ENCODE measurements around the gene FHL3. TPM values are rescaled to one million over a fixed set of nuclear protein-coding genes. Genes with fewer than 3 reads are reported as not detected.
A peak's percentile ranks its signal among the peaks of the same experiment; 100 is the strongest.

FHL3 gene
- total and polyA plus RNA-seq, 2 donors (not counting 3 experiments of a cell fraction or from before 2014, with no cell fraction given): 26.1 to 58.7 TPM

GRCh38 chr1:38046333-38046883 is 41.1 kb upstream of the FHL3 start, which contains the start of gene POU3F1:
Gene POU3F1, minus strand, starts transcription at chr1:38046793. Its CDS starts 50 bp downstream, at chr1:38046743.
- dilution Hi-C loops (cut with MboI; ENCODE audit: extremely low pct_ligation_motif_present, low sequenced_read_pairs): no loop called here
- intact Hi-C loops (cut with micrococcal nuclease): loop anchor here (5.0 kb wide), 1 partner anchor 91 kb away; no protein-coding TSS in a partner anchor
- no peaks in the 10 kb centered on the region for H3K9me3 ChIP-seq (replicated peaks; ENCODE audit: control insufficient read depth, insufficient read depth, low read length)
- H3K79me2 ChIP-seq (ENCODE audit: control insufficient read depth, insufficient read depth, low read length): no peaks in the 10 kb centered on the region
- H3K36me3 ChIP-seq (ENCODE audit: control insufficient read depth in 2 of 2, extremely low read depth in 1 of 2, insufficient read depth in 2 of 2, low read length in 2 of 2): no peaks in the 10 kb centered on the region
- no peak for FAIRE-seq
- H3K4me2 ChIP-seq (ENCODE audit: insufficient read depth, low read length): peak within 1 kb of the TSS; percentile 60
- CTCF ChIA-PET: interaction anchor here (0.7 to 2.4 kb wide), 7 partner anchors 9 to 827 kb away, joined by 3 to 12 read pairs (median 5); partner anchors contain the start of gene MYCBP
- DNase-seq (ENCODE audit: low read depth, low spot score): no peak
- peak within 1 kb of the TSS; percentile 26 to 37 (median 28) for H3K4me3 ChIP-seq (replicated peaks in 1 of 3; ENCODE audit: insufficient read depth in 1 of 3, low read depth in 1 of 3, low read length in 3 of 3)
- BruUV-seq (replicated peaks): no TSS peak
- POLR2A ChIA-PET: no interaction called here
- peak within 1 kb of the TSS; percentile 79 for H2AFZ ChIP-seq (ENCODE audit: low read depth, low read length)
- no peak for TF ChIP-seq CTCF (IDR thresholded peaks at IDR 0.05; ENCODE audit: extremely low read depth in 1 of 2, insufficient read depth in 1 of 2, low read depth in 1 of 2, low read length in 2 of 2)
- TF ChIP-seq GATA2 (IDR thresholded peaks at IDR 0.05; ENCODE audit: insufficient read depth, insufficient read length, low read depth, low read length): no peak
- no peak for TF ChIP-seq JUN (IDR thresholded peaks at IDR 0.05; ENCODE audit: borderline replicate concordance, insufficient read depth, insufficient read length, low read depth)
- TF ChIP-seq POLR2AphosphoS5 (IDR thresholded peaks at IDR 0.05; ENCODE audit: insufficient read depth, low read depth, low read length): no peak
- TF ChIP-seq FOS (IDR thresholded peaks at IDR 0.05; ENCODE audit: borderline replicate concordance, insufficient read depth, low read length): no peak
- TF ChIP-seq MYC (IDR thresholded peaks at IDR 0.05; ENCODE audit: low read depth, low read length): no peak
- no peak for TF ChIP-seq POLR2A (IDR thresholded peaks at IDR 0.05; ENCODE audit: low read depth, low read length)
- no peak for TF ChIP-seq MAX (IDR thresholded peaks at IDR 0.05; ENCODE audit: insufficient read depth, insufficient read length)
- no peak for TF ChIP-seq EZH2 (IDR thresholded peaks at IDR 0.05; ENCODE audit: borderline replicate concordance, low read depth, low read length, severe bottlenecking)
- H3K4me1 ChIP-seq (ENCODE audit: control insufficient read depth, extremely low read depth, insufficient read depth, low read length): peaks cover 7% of the 10 kb centered on the region
- H3K27ac ChIP-seq (ENCODE audit: insufficient read depth, low read depth, low read length): no peak within 1 kb of the TSS
- no peaks in the 10 kb centered on the region for H4K20me1 ChIP-seq (replicated peaks; ENCODE audit: control insufficient read depth, extremely low read depth, insufficient read depth, low read length)
- H3K9me1 ChIP-seq (replicated peaks; ENCODE audit: control insufficient read depth, extremely low read depth, insufficient read depth, low read length): no peaks in the 10 kb centered on the region
- peaks cover 45 to 65% of the 10 kb centered on the region in 2 experiments for H3K27me3 ChIP-seq (ENCODE audit: control insufficient read depth in 2 of 2, insufficient read depth in 2 of 2, low read length in 2 of 2)
- H3K9ac ChIP-seq (replicated peaks; ENCODE audit: extremely low read depth, insufficient read depth, low read length): no peak within 1 kb of the TSS
